ENCODE measurements around the gene AGO1. TPM values are rescaled to one million over a fixed set of nuclear protein-coding genes. Genes with fewer than 3 reads are reported as not detected.

Gene AGO1
- total and polyA plus RNA-seq, 2 experiments from 2014 or later, result 7.6 to 22.2 TPM

DNA sequence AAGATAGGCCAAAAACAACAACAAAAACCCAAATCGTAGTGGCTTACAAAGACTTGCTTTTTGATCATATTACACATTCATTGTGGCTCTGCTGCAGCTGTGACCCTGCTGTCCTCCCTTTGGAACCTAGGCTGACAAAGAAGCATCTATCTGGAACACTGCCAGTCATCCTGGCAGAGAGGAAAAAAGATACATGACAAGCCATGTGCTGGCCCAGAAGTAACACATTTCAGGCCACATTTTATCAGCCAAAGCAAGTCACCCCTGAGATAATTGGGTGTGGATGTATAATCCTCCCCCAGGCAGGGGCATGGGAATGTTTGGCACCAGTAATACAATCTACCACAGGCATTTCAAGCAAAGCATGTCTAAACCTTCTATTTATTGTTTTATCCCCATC, 37.2 kb upstream of the AGO1 start:
- no peak overlapping the region for H3K4me3 ChIP-seq
- H3K36me3 ChIP-seq (replicated peaks; ENCODE audit: insufficient read depth, low read depth), result peaks cover 2% of the 10 kb centered on the region
- no peak overlapping the region for H2AFZ ChIP-seq
- TF ChIP-seq CTCF (IDR thresholded peaks at IDR 0.05; ENCODE audit: poor library complexity) (no peak), EZH2phosphoT487 (IDR thresholded peaks at IDR 0.05; ENCODE audit: low read depth, severe bottlenecking, unreplicated experiment) (no peak)
- no peak overlapping the region for H3K4me2 ChIP-seq
- H3K4me1 ChIP-seq (ENCODE audit: insufficient read depth), result no peaks in the 10 kb centered on the region
- H3K9me3 ChIP-seq (ENCODE audit: low read depth), result no peaks in the 10 kb centered on the region
- H3K27me3 ChIP-seq, result no peaks in the 10 kb centered on the region
- no peak for DNase-seq (ENCODE audit: low spot score)
- WGBS (ENCODE audit: low lambda C conversion rate, missing lambda C conversion rate), result 82% methylated on average over 1 of the region's 1 CpG
- no peaks in the 10 kb centered on the region for H3K9me2 ChIP-seq (replicated peaks; ENCODE audit: insufficient read depth)
- no peaks in the 10 kb centered on the region for H3K79me2 ChIP-seq
- H4K20me1 ChIP-seq (ENCODE audit: insufficient read depth, poor library complexity, severe bottlenecking), result no peaks in the 10 kb centered on the region
- H3K27ac ChIP-seq, result no peak overlapping the region

DNA sequence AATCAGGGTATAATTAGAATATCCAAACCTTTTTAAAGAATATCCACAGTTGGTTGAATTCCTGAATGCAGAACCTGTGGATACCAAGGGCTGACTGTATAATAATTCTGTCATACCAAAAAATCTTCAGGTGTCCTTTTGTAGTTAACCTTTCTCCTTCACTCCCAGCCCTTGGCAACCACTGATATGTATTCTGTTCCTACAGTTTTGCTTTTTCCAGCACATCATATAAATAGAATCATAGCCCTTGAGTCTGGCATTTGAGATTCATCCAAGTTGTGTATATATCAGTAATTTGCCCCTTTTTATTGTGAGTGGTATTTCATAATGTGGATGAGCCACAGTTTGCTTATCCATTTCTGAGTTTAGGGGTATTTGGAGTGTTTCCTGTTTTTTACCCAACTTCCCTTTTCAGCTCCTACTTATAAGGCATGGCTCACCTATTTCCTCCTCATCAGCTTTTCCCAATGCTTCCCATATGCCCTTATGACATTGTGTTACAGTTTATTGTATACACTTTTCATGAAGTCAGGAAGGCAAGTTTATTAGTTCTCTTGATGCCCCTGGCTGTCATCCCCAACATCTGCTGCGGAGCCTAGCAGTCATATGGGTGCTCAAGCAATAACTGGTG, 35.0 kb upstream of the AGO1 start:
- Histone ChIP-seq H3K27me3 (no peaks in the 10 kb centered on the region), H3K9me2 (replicated peaks; ENCODE audit: insufficient read depth) (no peaks in the 10 kb centered on the region)

GRCh38 chr1:35850051-35850450, 33.0 kb upstream of the AGO1 start:
- Histone ChIP-seq H3K27ac (no peak overlapping the region), H3K27me3 (no peaks in the 10 kb centered on the region), H3K79me2 (no peaks in the 10 kb centered on the region), H4K20me1 (ENCODE audit: insufficient read depth, poor library complexity, severe bottlenecking) (no peaks in the 10 kb centered on the region), H3K36me3 (replicated peaks; ENCODE audit: insufficient read depth, low read depth) (peaks cover 2% of the 10 kb centered on the region), H3K4me2 (no peak overlapping the region), H3K4me3 (no peak overlapping the region), H3K4me1 (ENCODE audit: insufficient read depth) (peaks cover 5% of the 10 kb centered on the region), H3K9me2 (replicated peaks; ENCODE audit: insufficient read depth) (no peaks in the 10 kb centered on the region), H2AFZ (no peak overlapping the region), H3K9me3 (ENCODE audit: low read depth) (no peaks in the 10 kb centered on the region)
- WGBS (ENCODE audit: low lambda C conversion rate, missing lambda C conversion rate), result 73% methylated on average over 2 of the region's 2 CpGs
- DNase-seq (ENCODE audit: low spot score), result no peak
- TF ChIP-seq EZH2phosphoT487 (IDR thresholded peaks at IDR 0.05; ENCODE audit: low read depth, severe bottlenecking, unreplicated experiment), result no peak
- TF ChIP-seq EZH2 (IDR thresholded peaks at IDR 0.05; ENCODE audit: borderline replicate concordance), result no peak
- TF ChIP-seq CTCF (IDR thresholded peaks at IDR 0.05; ENCODE audit: poor library complexity), result no peak

More for the DNA sequence above, 35.0 kb upstream of the AGO1 start:
- Histone ChIP-seq H3K27ac (no peak overlapping the region), H2AFZ (no peak overlapping the region), H3K4me2 (no peak overlapping the region), H4K20me1 (ENCODE audit: insufficient read depth, poor library complexity, severe bottlenecking) (no peaks in the 10 kb centered on the region), H3K4me3 (no peak overlapping the region), H3K79me2 (no peaks in the 10 kb centered on the region), H3K4me1 (ENCODE audit: insufficient read depth) (peaks cover 5% of the 10 kb centered on the region), H3K36me3 (replicated peaks; ENCODE audit: insufficient read depth, low read depth) (peaks cover 2% of the 10 kb centered on the region), H3K9me3 (ENCODE audit: low read depth) (no peaks in the 10 kb centered on the region)
- DNase-seq (ENCODE audit: low spot score), result no peak
- no peak for TF ChIP-seq CTCF (IDR thresholded peaks at IDR 0.05; ENCODE audit: poor library complexity)
- TF ChIP-seq EZH2phosphoT487 (IDR thresholded peaks at IDR 0.05; ENCODE audit: low read depth, severe bottlenecking, unreplicated experiment), result no peak
- TF ChIP-seq EZH2 (IDR thresholded peaks at IDR 0.05; ENCODE audit: borderline replicate concordance), result no peak
- WGBS (ENCODE audit: low lambda C conversion rate, missing lambda C conversion rate), result 68% methylated on average over 1 of the region's 1 CpG
